Ishikawa (cell line): Measurements from ENCODE around the gene NEK8.

Source experiments
- CEBPB ChIP-seq: IDR thresholded peaks from 2 replicates; pipeline ENCODE4 v1.6.1; 2012
- CREB1 ChIP-seq: IDR thresholded peaks from 2 replicates; pipeline ENCODE4 v1.6.1; 2012; ENCODE audit warnings: low read depth
- EGR1 ChIP-seq: IDR thresholded peaks from 2 replicates; pipeline ENCODE4 v1.6.1; 2012
- EP300 ChIP-seq: IDR thresholded peaks from 2 replicates; pipeline ENCODE4 v1.6.1; 2012; ENCODE audit warnings: borderline replicate concordance
- FOXM1 ChIP-seq: IDR thresholded peaks from 2 replicates; pipeline ENCODE4 v1.6.1; 2012; ENCODE audit warnings: low read depth, borderline replicate concordance
- NFIC ChIP-seq: IDR thresholded peaks from 2 replicates; pipeline ENCODE4 v1.6.1; 2012
- RAD21 ChIP-seq: IDR thresholded peaks from 2 replicates; pipeline ENCODE4 v1.6.1; 2012; ENCODE audit warnings: low read depth
- TAF1 ChIP-seq: IDR thresholded peaks from 2 replicates; pipeline ENCODE4 v1.6.1; 2012; ENCODE audit warnings: low read depth, mild to moderate bottlenecking
- TCF12 ChIP-seq: IDR thresholded peaks from 2 replicates; pipeline ENCODE4 v1.6.1; 2012; ENCODE audit warnings: low read depth
- TEAD4 ChIP-seq: IDR thresholded peaks from 2 replicates; pipeline ENCODE4 v1.6.1; 2012
- USF1 ChIP-seq: IDR thresholded peaks from 2 replicates; pipeline ENCODE4 v1.6.1; 2012
- YY1 ChIP-seq: IDR thresholded peaks from 2 replicates; pipeline ENCODE4 v1.6.1; 2012; ENCODE audit warnings: low read depth
- ZBTB7A ChIP-seq: IDR thresholded peaks from 2 replicates; pipeline ENCODE4 v1.6.1; 2012; ENCODE audit warnings: low read depth
- TF ChIP-seq, protein P1 (sequence below): IDR thresholded peaks from 2 replicates; pipeline ENCODE4 v1.6.1; 2012
- TF ChIP-seq, protein P2 (sequence below): IDR thresholded peaks from 2 replicates; pipeline ENCODE4 v1.6.1; 2012; ENCODE audit warnings: low read depth, mild to moderate bottlenecking

NEK8 gene

GRCh38 chr17:28710861-28711722 lies 17.5 kb upstream of the NEK8 start:
- TF ChIP-seq TAF1 (peak; percentile 68), FOXM1 (no peak), CREB1 (no peak), CEBPB (no peak), EP300 (0 out of 2 replicates have a peak, but pooled peaks have one; percentile 23), ZBTB7A (peak; percentile 50; the same call in 1 of the 2 replicates)
- TF ChIP-seq, protein P1, sequence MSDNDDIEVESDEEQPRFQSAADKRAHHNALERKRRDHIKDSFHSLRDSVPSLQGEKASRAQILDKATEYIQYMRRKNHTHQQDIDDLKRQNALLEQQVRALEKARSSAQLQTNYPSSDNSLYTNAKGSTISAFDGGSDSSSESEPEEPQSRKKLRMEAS = peak; percentile 76

DNA sequence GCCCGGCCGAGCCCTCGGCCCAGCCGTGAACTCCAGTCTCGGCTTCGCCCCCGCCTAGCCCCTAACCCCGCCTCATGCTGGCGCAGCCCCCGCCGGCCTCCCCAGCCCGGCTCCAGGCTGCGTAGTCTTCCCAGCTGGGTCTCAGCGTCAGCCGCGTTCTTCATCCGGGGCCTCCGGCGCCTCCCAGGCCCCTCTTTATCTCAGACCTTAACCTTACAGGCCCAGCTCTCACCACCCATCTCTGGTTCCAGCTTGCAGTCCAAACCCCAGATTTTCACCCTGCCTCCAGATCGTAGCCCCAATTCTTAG lies 16.9 kb upstream of the NEK8 start, which contains the start of gene PROCA1:
Gene PROCA1 (minus strand): TSS at position 166 of the 309 bp plus-strand sequence. CDS start 228 bp downstream, outside the sequence.
- TF ChIP-seq EP300 = no peak
- TF ChIP-seq RAD21 = no peak
- TF ChIP-seq ZBTB7A = no peak
- TF ChIP-seq, protein P1 = no peak
- TF ChIP-seq TCF12 = no peak
- TF ChIP-seq, protein P2, sequence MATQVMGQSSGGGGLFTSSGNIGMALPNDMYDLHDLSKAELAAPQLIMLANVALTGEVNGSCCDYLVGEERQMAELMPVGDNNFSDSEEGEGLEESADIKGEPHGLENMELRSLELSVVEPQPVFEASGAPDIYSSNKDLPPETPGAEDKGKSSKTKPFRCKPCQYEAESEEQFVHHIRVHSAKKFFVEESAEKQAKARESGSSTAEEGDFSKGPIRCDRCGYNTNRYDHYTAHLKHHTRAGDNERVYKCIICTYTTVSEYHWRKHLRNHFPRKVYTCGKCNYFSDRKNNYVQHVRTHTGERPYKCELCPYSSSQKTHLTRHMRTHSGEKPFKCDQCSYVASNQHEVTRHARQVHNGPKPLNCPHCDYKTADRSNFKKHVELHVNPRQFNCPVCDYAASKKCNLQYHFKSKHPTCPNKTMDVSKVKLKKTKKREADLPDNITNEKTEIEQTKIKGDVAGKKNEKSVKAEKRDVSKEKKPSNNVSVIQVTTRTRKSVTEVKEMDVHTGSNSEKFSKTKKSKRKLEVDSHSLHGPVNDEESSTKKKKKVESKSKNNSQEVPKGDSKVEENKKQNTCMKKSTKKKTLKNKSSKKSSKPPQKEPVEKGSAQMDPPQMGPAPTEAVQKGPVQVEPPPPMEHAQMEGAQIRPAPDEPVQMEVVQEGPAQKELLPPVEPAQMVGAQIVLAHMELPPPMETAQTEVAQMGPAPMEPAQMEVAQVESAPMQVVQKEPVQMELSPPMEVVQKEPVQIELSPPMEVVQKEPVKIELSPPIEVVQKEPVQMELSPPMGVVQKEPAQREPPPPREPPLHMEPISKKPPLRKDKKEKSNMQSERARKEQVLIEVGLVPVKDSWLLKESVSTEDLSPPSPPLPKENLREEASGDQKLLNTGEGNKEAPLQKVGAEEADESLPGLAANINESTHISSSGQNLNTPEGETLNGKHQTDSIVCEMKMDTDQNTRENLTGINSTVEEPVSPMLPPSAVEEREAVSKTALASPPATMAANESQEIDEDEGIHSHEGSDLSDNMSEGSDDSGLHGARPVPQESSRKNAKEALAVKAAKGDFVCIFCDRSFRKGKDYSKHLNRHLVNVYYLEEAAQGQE = no peak
- no peak for TF ChIP-seq TAF1
- no peak for TF ChIP-seq CEBPB
- no peak for TF ChIP-seq USF1
- no peak for TF ChIP-seq TEAD4
- no peak for TF ChIP-seq CREB1
- TF ChIP-seq EGR1 = no peak
- TF ChIP-seq FOXM1 = no peak
- no peak for TF ChIP-seq NFIC
- no peak for TF ChIP-seq YY1

DNA sequence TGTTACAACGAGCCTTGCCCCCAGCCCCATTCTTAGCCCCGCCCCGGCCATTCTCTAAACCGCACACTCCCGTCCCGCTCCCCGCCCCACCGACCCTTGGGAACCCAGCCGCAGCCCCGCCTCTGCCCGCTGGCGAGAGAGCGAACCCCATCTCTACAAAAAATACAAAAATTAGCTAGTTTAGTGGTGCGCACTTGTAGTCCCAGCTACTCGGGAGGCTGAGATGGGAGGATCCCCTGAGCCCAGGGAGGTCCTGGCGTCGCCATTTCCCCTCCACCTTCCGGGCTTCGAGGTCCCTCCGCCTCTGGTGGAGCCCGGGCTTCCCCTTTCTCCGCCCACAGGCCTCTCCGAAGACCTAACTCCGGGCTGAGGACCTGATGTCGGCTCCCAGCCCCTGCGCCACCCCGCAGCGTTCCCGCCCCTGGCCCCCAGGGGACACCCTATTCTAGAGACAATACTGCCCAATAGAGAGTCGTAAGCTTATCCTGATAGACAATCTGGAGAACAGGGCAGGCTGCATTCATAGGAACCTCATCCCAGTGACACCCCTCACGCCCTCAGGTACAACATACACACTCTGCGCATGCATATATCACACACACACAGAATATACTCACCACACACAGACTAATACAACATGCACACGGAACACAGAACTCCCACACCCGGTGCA lies 16.4 kb upstream of the NEK8 start:
- TF ChIP-seq EGR1 = no peak
- TF ChIP-seq NFIC = no peak
- TF ChIP-seq TCF12 = no peak
- TF ChIP-seq TAF1 = no peak
- no peak for TF ChIP-seq CREB1
- no peak for TF ChIP-seq USF1
- TF ChIP-seq TEAD4 = no peak
- no peak for TF ChIP-seq YY1
- TF ChIP-seq CEBPB = no peak
- TF ChIP-seq EP300 = no peak
- no peak for TF ChIP-seq ZBTB7A
- TF ChIP-seq FOXM1 = no peak
- no peak for TF ChIP-seq RAD21

- TF ChIP-seq FOXM1 (no peak), YY1 (no peak), EGR1 (no peak), TAF1 (no peak), USF1 (no peak), TCF12 (no peak), RAD21 (no peak), TEAD4 (no peak), ZBTB7A (no peak), CREB1 (no peak), EP300 (no peak)
- TF ChIP-seq, protein P2 = no peak
- TF ChIP-seq, protein P1 = no peak
Measured at GRCh38 chr17:28712705-28713415, 15.7 kb upstream of the NEK8 start.
